ENCODE data around the gene CD79A.

The CD79A gene

GRCh38 chr19:41849067-41849466, 28.0 kb upstream of the CD79A start:
- H4K20me1 ChIP-seq, result no peaks in the 10 kb centered on the region
- no peaks in the 10 kb centered on the region for H3K36me3 ChIP-seq
- H3K9me3 ChIP-seq, result peaks cover 8% of the 10 kb centered on the region; the same call in 1 of the 2 replicates
- TF ChIP-seq Cebpa-rat (IDR thresholded peaks at IDR 0.05), result no peak
- H3K4me1 ChIP-seq, result no peaks in the 10 kb centered on the region
- H3K4me3 ChIP-seq, result no peak overlapping the region
- no peak overlapping the region for H3K4me2 ChIP-seq
- no peak overlapping the region for H3K9ac ChIP-seq
- no peaks in the 10 kb centered on the region for H3K27me3 ChIP-seq
- H3K27ac ChIP-seq, result no peak overlapping the region

DNA sequence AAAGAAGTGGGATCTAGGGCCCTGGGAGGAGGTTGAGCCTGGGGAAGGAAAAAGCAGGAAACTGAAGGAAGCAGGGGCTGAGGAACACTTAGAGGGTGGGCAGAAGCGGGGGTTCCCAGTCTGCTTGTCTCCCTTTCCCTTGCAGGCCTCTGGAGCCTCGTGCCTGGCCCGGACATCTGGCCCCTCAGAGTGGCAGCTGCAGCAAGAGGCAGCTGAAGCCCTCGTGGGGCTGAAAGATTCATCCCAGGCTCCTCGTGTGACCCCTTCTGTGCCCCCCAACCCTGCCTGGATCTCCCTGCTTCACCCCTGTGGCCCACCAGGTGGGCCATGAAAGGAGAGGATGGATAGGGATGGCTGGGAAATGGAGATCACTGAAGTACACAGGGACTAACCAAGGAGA, 26.7 kb upstream of the CD79A start:
- no peak overlapping the region for H3K9ac ChIP-seq
- no peaks in the 10 kb centered on the region for H4K20me1 ChIP-seq
- no peaks in the 10 kb centered on the region for H3K9me3 ChIP-seq
- no peak overlapping the region for H3K4me3 ChIP-seq
- no peaks in the 10 kb centered on the region for H3K36me3 ChIP-seq
- H3K4me1 ChIP-seq, result peaks cover 9% of the 10 kb centered on the region; the same call in 1 of the 2 replicates
- TF ChIP-seq Cebpa-rat (IDR thresholded peaks at IDR 0.05), result no peak
- no peaks in the 10 kb centered on the region for H3K27me3 ChIP-seq
- H3K4me2 ChIP-seq, result no peak overlapping the region
- H3K27ac ChIP-seq, result no peak overlapping the region

GRCh38 chr19:41851456-41851855, 25.6 kb upstream of the CD79A start:
- TF ChIP-seq Cebpa-rat (IDR thresholded peaks at IDR 0.05), result no peak
- Histone ChIP-seq H3K4me1 (peaks cover 9% of the 10 kb centered on the region; the same call in 1 of the 2 replicates), H3K4me2 (no peak overlapping the region), H4K20me1 (no peaks in the 10 kb centered on the region), H3K9me3 (no peaks in the 10 kb centered on the region), H3K4me3 (no peak overlapping the region), H3K27ac (no peak overlapping the region), H3K9ac (no peak overlapping the region), H3K36me3 (no peaks in the 10 kb centered on the region), H3K27me3 (no peaks in the 10 kb centered on the region)

GRCh38 chr19:41853344-41853743, 23.7 kb upstream of the CD79A start:
- Histone ChIP-seq H3K9me3 (no peaks in the 10 kb centered on the region), H3K4me3 (no peak overlapping the region), H4K20me1 (no peaks in the 10 kb centered on the region), H3K36me3 (no peaks in the 10 kb centered on the region), H3K9ac (no peak overlapping the region), H3K4me1 (peaks cover 21% of the 10 kb centered on the region), H3K27me3 (no peaks in the 10 kb centered on the region), H3K4me2 (no peak overlapping the region), H3K27ac (no peak overlapping the region)
- TF ChIP-seq Cebpa-rat (IDR thresholded peaks at IDR 0.05), result no peak

GRCh38 chr19:41853768-41854167, 23.3 kb upstream of the CD79A start:
- H3K4me3 ChIP-seq, result no peak overlapping the region
- H3K9me3 ChIP-seq, result no peaks in the 10 kb centered on the region
- no peaks in the 10 kb centered on the region for H4K20me1 ChIP-seq
- no peaks in the 10 kb centered on the region for H3K36me3 ChIP-seq
- H3K27me3 ChIP-seq, result no peaks in the 10 kb centered on the region
- no peak overlapping the region for H3K27ac ChIP-seq
- no peak overlapping the region for H3K4me2 ChIP-seq
- TF ChIP-seq Cebpa-rat (IDR thresholded peaks at IDR 0.05), result no peak
- peaks cover 25% of the 10 kb centered on the region for H3K4me1 ChIP-seq
- no peak overlapping the region for H3K9ac ChIP-seq

DNA sequence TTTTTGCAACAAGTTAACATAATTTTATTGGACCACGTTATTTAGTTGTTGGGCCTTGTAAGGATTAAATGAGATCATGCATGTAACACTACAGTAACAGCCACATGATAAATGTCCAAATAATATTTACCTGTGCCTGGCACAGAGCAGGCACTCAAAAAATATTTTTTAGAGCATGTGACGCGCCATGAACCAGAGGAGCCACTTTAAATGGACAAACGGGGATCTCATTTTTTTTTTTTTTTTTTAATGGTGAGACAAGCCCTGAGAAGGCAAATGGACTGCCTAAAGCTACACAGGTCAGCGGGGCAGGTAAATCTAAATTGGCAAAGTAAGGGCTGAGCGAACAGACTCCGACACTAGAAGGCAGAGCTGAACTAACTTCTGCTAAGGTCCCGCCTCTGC, 17.9 kb upstream of the CD79A start:
- H3K4me3 ChIP-seq, result peak overlapping the region; percentile 98
- H3K4me2 ChIP-seq, result peak overlapping the region; percentile 70
- H3K27ac ChIP-seq, result peak overlapping the region; percentile 27; the same call in 1 of the 2 replicates
- peak overlapping the region; percentile 100; the same call in 1 of the 2 replicates for H3K9ac ChIP-seq
- peaks cover 37% of the 10 kb centered on the region for H3K36me3 ChIP-seq
- H3K4me1 ChIP-seq, result peaks cover 65% of the 10 kb centered on the region
- TF ChIP-seq Cebpa-rat (IDR thresholded peaks at IDR 0.05), result no peak
- H3K9me3 ChIP-seq, result no peaks in the 10 kb centered on the region
- peaks cover 36% of the 10 kb centered on the region for H4K20me1 ChIP-seq
- no peaks in the 10 kb centered on the region for H3K27me3 ChIP-seq

DNA sequence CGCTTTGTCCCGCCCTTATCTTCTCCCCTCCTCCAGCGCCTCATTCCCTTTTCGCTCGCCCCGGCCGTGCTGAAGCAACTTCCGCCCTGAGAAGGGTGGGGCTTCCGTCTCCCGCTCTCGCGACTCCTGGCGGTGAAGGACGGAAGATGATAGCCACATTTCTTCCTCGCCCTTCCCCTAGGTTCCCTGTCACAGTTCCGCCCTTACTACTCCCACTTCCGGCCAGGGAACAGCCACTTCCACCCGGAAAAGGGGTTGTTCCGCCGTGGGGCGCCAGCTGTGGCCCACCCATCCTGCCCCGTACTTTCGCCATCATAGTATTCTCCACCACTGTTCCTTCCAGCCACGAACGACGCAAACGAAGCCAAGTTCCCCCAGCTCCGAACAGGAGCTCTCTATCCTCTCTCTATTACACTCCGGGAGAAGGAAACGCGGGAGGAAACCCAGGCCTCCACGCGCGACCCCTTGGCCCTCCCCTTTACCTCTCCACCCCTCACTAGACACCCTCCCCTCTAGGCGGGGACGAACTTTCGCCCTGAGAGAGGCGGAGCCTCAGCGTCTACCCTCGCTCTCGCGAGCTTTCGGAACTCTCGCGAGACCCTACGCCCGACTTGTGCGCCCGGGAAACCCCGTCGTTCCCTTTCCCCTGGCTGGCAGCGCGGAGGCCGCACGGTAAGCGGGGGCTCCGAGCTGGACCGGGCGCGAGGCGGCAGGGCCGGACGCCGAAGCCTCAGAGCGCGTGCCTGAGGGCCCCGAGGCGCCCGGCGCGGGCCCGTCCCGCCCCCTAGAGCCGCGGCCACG, 17.3 kb upstream of the CD79A start, which contains the start of gene RPS19:
Gene RPS19, plus strand, starts transcription at position 638 of the 801 bp plus-strand sequence. CDS start 520 bp downstream, outside the sequence.
- Histone ChIP-seq H3K9ac (peak within 1 kb of the TSS; percentile 100), H3K36me3 (peaks cover 43% of the 10 kb centered on the region), H3K4me2 (peak within 1 kb of the TSS; percentile 99), H3K27ac (peak within 1 kb of the TSS; percentile 100), H3K9me3 (no peaks in the 10 kb centered on the region), H4K20me1 (peaks cover 42% of the 10 kb centered on the region), H3K4me3 (peak within 1 kb of the TSS; percentile 98), H3K27me3 (no peaks in the 10 kb centered on the region), H3K4me1 (peaks cover 66% of the 10 kb centered on the region)
- no peak for TF ChIP-seq Cebpa-rat (IDR thresholded peaks at IDR 0.05)

GRCh38 chr19:41860419-41861115, 16.5 kb upstream of the CD79A start:
- Histone ChIP-seq H3K27me3 (no peaks in the 10 kb centered on the region), H3K36me3 (peaks cover 50% of the 10 kb centered on the region), H3K9ac (peak overlapping the region; percentile 100), H3K27ac (peak overlapping the region; percentile 100), H3K4me3 (peak overlapping the region; percentile 98), H3K4me1 (peaks cover 70% of the 10 kb centered on the region), H3K9me3 (no peaks in the 10 kb centered on the region), H3K4me2 (peak overlapping the region; percentile 99), H4K20me1 (peaks cover 49% of the 10 kb centered on the region)
- TF ChIP-seq Cebpa-rat (IDR thresholded peaks at IDR 0.05), result no peak

GRCh38 chr19:41861116-41861768, 15.8 kb upstream of the CD79A start:
- Histone ChIP-seq H3K4me2 (peak overlapping the region; percentile 99), H4K20me1 (peaks cover 56% of the 10 kb centered on the region), H3K9ac (peak overlapping the region; percentile 100), H3K4me3 (peak overlapping the region; percentile 98), H3K36me3 (peaks cover 57% of the 10 kb centered on the region), H3K4me1 (peaks cover 77% of the 10 kb centered on the region), H3K27ac (peak overlapping the region; percentile 100), H3K27me3 (no peaks in the 10 kb centered on the region), H3K9me3 (no peaks in the 10 kb centered on the region)
- no peak for TF ChIP-seq Cebpa-rat (IDR thresholded peaks at IDR 0.05)

Data from BLaER1 (cell line).